PFSK-1 (cell line): Measurements from ENCODE around the gene TCF4.

ENCODE experiments used
- FOXP2 ChIP-seq: optimal IDR thresholded peaks from 2 replicates; pipeline ENCODE3; 2011; ENCODE audit warnings: borderline replicate concordance, control low read depth, inconsistent platforms; ENCODE audit not compliant: insufficient read depth; ENCODE audit errors: extremely low read length, extremely low read depth
- POLR2AphosphoS5 ChIP-seq: IDR thresholded peaks from 2 replicates; pipeline ENCODE4 v1.6.1; 2012; ENCODE audit warnings: low read depth, mild to moderate bottlenecking, control low read depth, low read length, moderate library complexity
- SIN3A ChIP-seq: IDR thresholded peaks from 2 replicates; pipeline ENCODE4 v1.6.1; 2012; ENCODE audit warnings: mild to moderate bottlenecking, low read length, moderate library complexity, borderline replicate concordance; ENCODE audit not compliant: insufficient read depth
- TAF1 ChIP-seq: IDR thresholded peaks from 2 replicates; pipeline ENCODE4 v1.6.1; 2012; ENCODE audit warnings: low read length, control low read depth, borderline replicate concordance; ENCODE audit not compliant: insufficient read depth
- TF ChIP-seq, protein P1 (sequence below), 2 experiments: IDR thresholded peaks; 2 replicates each; pipeline versions ENCODE4 v1.6.1 to v1.8.0; 2011 to 2012; ENCODE audit warnings: low read depth in 2 of 2, low read length in 2 of 2, control low read depth in 1 of 2, inconsistent platforms in 1 of 2, mild to moderate bottlenecking in 1 of 2, moderate library complexity in 1 of 2; ENCODE audit not compliant: insufficient read depth in 1 of 2

Gene TCF4

DNA sequence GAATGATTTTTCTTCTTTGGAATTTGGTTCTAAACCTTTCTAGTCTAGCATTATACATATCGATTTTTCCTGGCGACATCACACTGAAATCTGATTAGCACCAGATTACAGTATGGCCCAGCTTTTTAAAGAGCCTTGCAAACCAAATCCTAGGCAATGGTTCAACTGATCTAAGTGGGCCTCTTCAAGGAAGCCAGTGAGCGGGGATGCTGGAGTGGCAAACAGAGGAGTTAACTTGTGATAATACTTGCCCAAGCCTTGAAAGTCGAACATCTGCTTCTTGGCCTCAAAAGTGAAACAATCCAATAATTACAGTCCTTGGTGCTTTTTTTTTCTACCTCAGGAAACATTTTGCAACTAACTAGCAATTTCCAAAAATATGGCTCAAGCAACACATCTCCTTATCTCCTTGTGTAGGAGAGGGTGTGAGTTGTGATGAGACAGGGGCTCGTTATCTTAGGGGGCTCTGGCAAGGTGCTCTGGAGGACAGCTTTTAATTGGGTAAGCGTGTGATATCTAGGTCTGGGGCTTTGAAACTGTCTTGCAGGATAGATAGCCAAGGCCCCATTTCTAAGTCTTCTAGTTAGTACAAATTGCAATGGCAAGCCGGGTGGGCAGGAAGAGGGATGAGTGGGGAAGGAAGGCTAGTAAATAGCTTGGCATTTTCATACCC, 388.6 kb downstream of the TCF4 start:
- TF ChIP-seq, protein P1, sequence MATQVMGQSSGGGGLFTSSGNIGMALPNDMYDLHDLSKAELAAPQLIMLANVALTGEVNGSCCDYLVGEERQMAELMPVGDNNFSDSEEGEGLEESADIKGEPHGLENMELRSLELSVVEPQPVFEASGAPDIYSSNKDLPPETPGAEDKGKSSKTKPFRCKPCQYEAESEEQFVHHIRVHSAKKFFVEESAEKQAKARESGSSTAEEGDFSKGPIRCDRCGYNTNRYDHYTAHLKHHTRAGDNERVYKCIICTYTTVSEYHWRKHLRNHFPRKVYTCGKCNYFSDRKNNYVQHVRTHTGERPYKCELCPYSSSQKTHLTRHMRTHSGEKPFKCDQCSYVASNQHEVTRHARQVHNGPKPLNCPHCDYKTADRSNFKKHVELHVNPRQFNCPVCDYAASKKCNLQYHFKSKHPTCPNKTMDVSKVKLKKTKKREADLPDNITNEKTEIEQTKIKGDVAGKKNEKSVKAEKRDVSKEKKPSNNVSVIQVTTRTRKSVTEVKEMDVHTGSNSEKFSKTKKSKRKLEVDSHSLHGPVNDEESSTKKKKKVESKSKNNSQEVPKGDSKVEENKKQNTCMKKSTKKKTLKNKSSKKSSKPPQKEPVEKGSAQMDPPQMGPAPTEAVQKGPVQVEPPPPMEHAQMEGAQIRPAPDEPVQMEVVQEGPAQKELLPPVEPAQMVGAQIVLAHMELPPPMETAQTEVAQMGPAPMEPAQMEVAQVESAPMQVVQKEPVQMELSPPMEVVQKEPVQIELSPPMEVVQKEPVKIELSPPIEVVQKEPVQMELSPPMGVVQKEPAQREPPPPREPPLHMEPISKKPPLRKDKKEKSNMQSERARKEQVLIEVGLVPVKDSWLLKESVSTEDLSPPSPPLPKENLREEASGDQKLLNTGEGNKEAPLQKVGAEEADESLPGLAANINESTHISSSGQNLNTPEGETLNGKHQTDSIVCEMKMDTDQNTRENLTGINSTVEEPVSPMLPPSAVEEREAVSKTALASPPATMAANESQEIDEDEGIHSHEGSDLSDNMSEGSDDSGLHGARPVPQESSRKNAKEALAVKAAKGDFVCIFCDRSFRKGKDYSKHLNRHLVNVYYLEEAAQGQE (IDR thresholded peaks at IDR 0.05; ENCODE audit: insufficient read depth in 1 of 2, low read depth in 2 of 2, low read length in 2 of 2) = no peak
- TF ChIP-seq POLR2AphosphoS5 = no peak
- no peak for TF ChIP-seq FOXP2
- no peak for TF ChIP-seq SIN3A
- no peak for TF ChIP-seq TAF1

DNA sequence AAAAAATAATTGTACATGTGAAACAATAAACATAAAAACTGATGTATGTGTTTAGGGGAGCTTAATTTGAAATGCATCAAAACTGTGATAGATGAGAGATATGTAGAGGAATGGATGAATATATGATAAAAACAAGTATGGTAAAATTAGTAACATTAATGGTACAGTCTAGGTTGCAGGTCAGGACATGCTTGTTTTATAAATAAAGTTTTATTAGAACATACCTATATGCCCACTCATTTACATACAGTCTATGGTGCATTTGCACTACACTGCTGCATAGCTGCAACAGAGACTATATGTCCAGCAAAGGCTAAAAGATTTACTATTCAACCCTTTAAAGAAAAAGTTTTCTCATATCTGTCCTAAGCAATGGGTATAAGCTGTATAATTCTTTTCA, 392.1 kb downstream of the TCF4 start:
- no peak for TF ChIP-seq POLR2AphosphoS5
- TF ChIP-seq FOXP2 = no peak
- TF ChIP-seq, protein P1 (IDR thresholded peaks at IDR 0.05; ENCODE audit: insufficient read depth in 1 of 2, low read depth in 2 of 2, low read length in 2 of 2) = no peak
- no peak for TF ChIP-seq TAF1
- no peak for TF ChIP-seq SIN3A

GRCh38 chr18:55189972-55190371, 398.0 kb downstream of the TCF4 start:
- TF ChIP-seq POLR2AphosphoS5 = no peak
- no peak for TF ChIP-seq SIN3A
- TF ChIP-seq, protein P1 (IDR thresholded peaks at IDR 0.05; ENCODE audit: insufficient read depth in 1 of 2, low read depth in 2 of 2, low read length in 2 of 2) = no peak
- no peak for TF ChIP-seq FOXP2
- no peak for TF ChIP-seq TAF1

GRCh38 chr18:55186588-55186987, 401.4 kb downstream of the TCF4 start:
- TF ChIP-seq, protein P1 (IDR thresholded peaks at IDR 0.05; ENCODE audit: insufficient read depth in 1 of 2, low read depth in 2 of 2, low read length in 2 of 2) = no peak
- TF ChIP-seq FOXP2 (no peak), SIN3A (no peak), TAF1 (no peak), POLR2AphosphoS5 (no peak)
